Smooth muscle cell (in vitro differentiated cells): Measurements from ENCODE around the gene SLC27A1. TPM values are rescaled to one million over a fixed set of nuclear protein-coding genes. Genes with fewer than 3 reads are reported as not detected.

ENCODE experiments used
- DNase-seq: peaks from one replicate; lab custom pipeline; 2025; ENCODE audit not compliant: unreplicated experiment; lab: John Stamatoyannopoulos, UW
- H2AFZ ChIP-seq: fragments of 200-600 bp; sonication (generic); 2 replicates; pipeline ENCODE4 v1.6.0; 2016; ENCODE audit warnings: antibody characterized with exemption, low read depth, mild to moderate bottlenecking
- H3F3A ChIP-seq: fragments of 200-600 bp; sonication (generic); 2 replicates; pipeline ENCODE4 v1.6.0; 2017; ENCODE audit warnings: antibody characterized with exemption, low read depth
- H3K27ac ChIP-seq: fragments of 200-600 bp; sonication (generic); 2 replicates; pipeline ENCODE4 v1.5.1; 2016; ENCODE audit warnings: low read depth, mild to moderate bottlenecking
- H3K27me3 ChIP-seq: fragments of 200-600 bp; sonication (generic); 2 replicates; pipeline ENCODE4 v1.6.1; 2016; ENCODE audit warnings: low read depth, mild to moderate bottlenecking
- H3K36me3 ChIP-seq: fragments of 200-600 bp; sonication (generic); 2 replicates; pipeline ENCODE4 v1.5.1; 2016; ENCODE audit warnings: low read depth
- H3K4me1 ChIP-seq: fragments of 200-600 bp; sonication (generic); 2 replicates; pipeline ENCODE4 v1.5.1; 2016; ENCODE audit warnings: low read depth
- H3K4me2 ChIP-seq: fragments of 200-600 bp; sonication (generic); 2 replicates; pipeline ENCODE4 v1.6.0; 2016; ENCODE audit warnings: mild to moderate bottlenecking
- H3K4me3 ChIP-seq: fragments of 200-600 bp; sonication (generic); 2 replicates; pipeline ENCODE4 v1.5.1; 2016; ENCODE audit warnings: mild to moderate bottlenecking
- H3K79me2 ChIP-seq: fragments of 200-600 bp; sonication (generic); 2 replicates; pipeline ENCODE4 v1.6.0; 2016; ENCODE audit warnings: low read depth, mild to moderate bottlenecking
- H3K9ac ChIP-seq: fragments of 200-600 bp; sonication (generic); 2 replicates; pipeline ENCODE4 v1.6.0; 2016; ENCODE audit warnings: low read depth
- H3K9me3 ChIP-seq: fragments of 200-600 bp; sonication (generic); replicated peaks from 2 replicates; pipeline ENCODE4 v1.5.1; 2016; ENCODE audit warnings: low read depth
- H4K20me1 ChIP-seq: fragments of 200-600 bp; sonication (generic); 2 replicates; pipeline ENCODE4 v1.6.0; 2016; ENCODE audit warnings: low read depth
- CTCF ChIP-seq: fragments of 200-600 bp; sonication (generic); IDR thresholded peaks from 2 replicates; pipeline ENCODE4 v1.5.1; 2017; ENCODE audit warnings: borderline replicate concordance, mild to moderate bottlenecking, antibody characterized with exemption; ENCODE audit not compliant: insufficient read depth, poor library complexity, severe bottlenecking
- WGBS: methylation state at CpG from one replicate; pipeline ENCODE4 v1.1.7; 2016; ENCODE audit warnings: low lambda C conversion rate; 5-methylcytosine and 5-hydroxymethylcytosine counted together
- polyA plus RNA-seq: library from polyadenylated mRNA; unstranded; fragments of >200 nt; fragmentation: Nextera tagmentation; extraction: Ambion mirVana; gene quantifications from 2 replicates; pipeline ENCODE4 v1.2.1, GENCODE V29; 2016
- total RNA-seq: library from RNA; depleted of rRNA; stranded (reverse); fragments of >200 nt; gene quantifications from 2 replicates; pipeline ENCODE4 v1.2.3, GENCODE V29; 2014

The SLC27A1 gene
- total and polyA plus RNA-seq, 2 experiments from 2014 or later, result 9.7 to 11.5 TPM

DNA sequence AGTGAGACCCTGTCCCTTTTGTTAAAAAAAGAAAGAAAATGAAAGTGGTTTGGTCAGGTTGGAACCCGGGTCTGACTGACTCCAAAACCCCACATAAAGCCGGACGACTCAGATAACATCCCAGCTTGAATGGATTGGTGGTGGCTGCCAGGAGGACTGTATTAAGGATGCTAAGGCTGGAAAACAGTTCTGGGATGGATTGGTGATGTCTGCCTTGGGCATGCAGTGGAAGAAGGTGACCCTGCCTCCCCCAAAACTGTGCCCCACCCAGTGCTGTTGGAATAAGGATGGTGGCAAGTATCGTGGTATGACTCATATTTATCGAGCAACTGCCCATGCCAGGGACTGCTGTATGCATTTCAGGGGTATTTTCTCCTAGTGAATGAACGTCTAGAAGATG lies 66.6 kb downstream of the SLC27A1 start:
- no peaks in the 10 kb centered on the region for H4K20me1 ChIP-seq
- TF ChIP-seq CTCF, result no peak
- no peaks in the 10 kb centered on the region for H3F3A ChIP-seq
- H3K9ac ChIP-seq, result no peak overlapping the region
- H2AFZ ChIP-seq, result no peak overlapping the region
- no peaks in the 10 kb centered on the region for H3K36me3 ChIP-seq
- no peak overlapping the region for H3K27ac ChIP-seq
- no peaks in the 10 kb centered on the region for H3K9me3 ChIP-seq
- 89% methylated on average over 6 of the region's 6 CpGs for WGBS
- H3K4me2 ChIP-seq, result no peak overlapping the region
- no peak overlapping the region for H3K4me3 ChIP-seq
- H3K79me2 ChIP-seq, result no peaks in the 10 kb centered on the region
- H3K27me3 ChIP-seq, result peaks cover 5% of the 10 kb centered on the region
- H3K4me1 ChIP-seq, result no peaks in the 10 kb centered on the region
- no peak for DNase-seq

DNA sequence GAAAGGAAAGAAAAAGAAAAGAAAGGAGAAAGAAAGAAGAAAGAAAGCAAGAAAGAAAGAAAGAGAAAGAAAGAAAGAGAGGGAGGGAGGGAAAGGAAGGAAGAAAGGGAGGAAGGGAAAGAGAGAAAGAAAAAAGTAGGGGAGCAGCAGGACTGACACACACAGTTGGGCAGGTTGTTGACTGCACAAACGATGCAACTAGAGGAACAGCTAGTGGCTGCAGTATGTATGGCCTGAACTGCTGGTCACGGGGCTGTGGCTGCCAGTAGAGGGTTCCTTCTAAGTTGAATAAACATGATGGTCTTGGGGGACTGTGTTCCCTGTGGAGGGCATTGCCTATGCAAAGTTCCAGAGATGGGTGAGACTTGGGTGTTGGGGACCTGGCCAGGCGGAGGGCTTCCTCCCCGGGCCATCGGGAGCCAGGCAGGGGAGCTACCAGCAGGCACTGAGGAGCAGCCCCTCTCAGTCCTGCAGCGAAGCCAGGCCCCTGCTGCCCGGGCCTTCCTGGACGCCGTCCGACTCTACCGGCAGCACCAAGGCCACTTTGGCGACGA lies 68.4 kb downstream of the SLC27A1 start:
- Histone ChIP-seq H3K27ac (no peak overlapping the region), H3K4me1 (no peaks in the 10 kb centered on the region), H3K36me3 (no peaks in the 10 kb centered on the region), H3K9me3 (no peaks in the 10 kb centered on the region), H3K79me2 (no peaks in the 10 kb centered on the region), H3K27me3 (peaks cover 5% of the 10 kb centered on the region), H4K20me1 (no peaks in the 10 kb centered on the region), H3K9ac (no peak overlapping the region), H3K4me2 (peak overlapping the region; percentile 86), H3F3A (no peaks in the 10 kb centered on the region), H3K4me3 (peak overlapping the region; percentile 45), H2AFZ (no peak overlapping the region)
- WGBS, result 15% methylated on average over 12 of the region's 13 CpGs
- no peak for DNase-seq
- TF ChIP-seq CTCF, result no peak

DNA sequence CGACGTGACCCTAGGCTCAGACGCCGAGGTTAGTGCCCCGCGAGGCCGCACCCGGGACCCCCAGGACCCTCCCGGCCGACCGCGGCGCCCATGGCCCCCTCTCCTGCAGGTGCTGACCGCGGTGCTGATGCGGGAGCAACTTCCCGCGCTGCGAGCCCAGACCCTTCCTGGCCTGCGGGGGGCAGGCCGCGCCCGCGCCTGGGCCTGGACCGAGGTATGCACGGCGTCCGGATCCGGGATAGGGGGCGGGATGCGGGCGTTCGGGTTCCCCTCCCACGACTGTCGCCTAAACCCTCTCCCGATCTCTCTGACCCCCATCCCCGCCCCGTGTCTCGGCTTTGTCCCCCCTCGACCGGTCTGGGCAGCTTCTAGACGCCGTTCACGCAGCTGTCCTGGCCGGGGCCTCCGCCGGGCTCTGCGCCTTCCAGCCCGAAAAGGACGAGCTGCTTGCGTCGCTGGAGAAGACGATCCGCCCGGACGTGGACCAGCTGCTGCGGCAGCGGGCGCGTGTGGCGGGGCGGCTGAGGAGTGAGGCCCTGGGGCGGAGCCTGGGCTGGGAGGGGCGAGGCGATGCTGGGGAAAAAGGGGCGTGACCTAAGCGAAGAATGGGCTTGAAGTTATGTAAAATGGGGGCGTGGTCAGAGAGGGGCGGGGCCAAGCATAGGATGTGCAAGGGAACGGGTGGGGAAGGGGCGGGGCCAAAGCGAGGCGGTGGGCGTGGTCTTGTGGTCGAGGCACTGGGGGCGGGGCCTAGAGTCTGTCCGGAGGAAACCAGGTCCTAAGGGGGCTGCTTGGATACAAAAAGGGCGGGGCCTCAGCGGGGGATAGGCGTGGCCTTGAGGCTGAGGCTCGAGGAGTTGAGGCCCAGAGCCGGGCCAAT lies 69.2 kb downstream of the SLC27A1 start:
- no peak overlapping the region for H3K9ac ChIP-seq

More for the DNA sequence above, 69.2 kb downstream of the SLC27A1 start:
- H3K9me3 ChIP-seq, result no peaks in the 10 kb centered on the region
- H2AFZ ChIP-seq, result peak overlapping the region; percentile 16
- no peaks in the 10 kb centered on the region for H3F3A ChIP-seq
- no peaks in the 10 kb centered on the region for H3K36me3 ChIP-seq
- no peaks in the 10 kb centered on the region for H3K4me1 ChIP-seq
- DNase-seq, result peak; percentile 46
- H4K20me1 ChIP-seq, result no peaks in the 10 kb centered on the region
- no peaks in the 10 kb centered on the region for H3K79me2 ChIP-seq
- H3K27me3 ChIP-seq, result peaks cover 5% of the 10 kb centered on the region
- peak overlapping the region; percentile 86 for H3K4me2 ChIP-seq
- 2% methylated on average over 43 of the region's 82 CpGs for WGBS
- H3K4me3 ChIP-seq, result peak overlapping the region; percentile 45
- no peak overlapping the region for H3K27ac ChIP-seq
- peak; percentile 13 for TF ChIP-seq CTCF
